SIG-M5 (cell line): ENCODE data around the gene BARD1.
"Not testable (repeated sequence)": the region's sequence is repeated elsewhere in the genome, so short reads cannot be mapped to it uniquely, and the experiment has no call there.

Source experiments
- DNase-seq: peaks from one replicate; lab custom pipeline; 2025; lab: John Stamatoyannopoulos, UW

Gene BARD1

GRCh38 chr2:214765180-214765579 lies 44.3 kb downstream of the BARD1 start:
- DNase-seq: no peak

GRCh38 chr2:214753455-214753854 lies 56.0 kb downstream of the BARD1 start:
- DNase-seq: no peak

GRCh38 chr2:214750529-214750928 lies 59.0 kb downstream of the BARD1 start:
- DNase-seq: no peak

- no peak for DNase-seq
Observed at GRCh38 chr2:214747992-214748391, 61.5 kb downstream of the BARD1 start.

DNA sequence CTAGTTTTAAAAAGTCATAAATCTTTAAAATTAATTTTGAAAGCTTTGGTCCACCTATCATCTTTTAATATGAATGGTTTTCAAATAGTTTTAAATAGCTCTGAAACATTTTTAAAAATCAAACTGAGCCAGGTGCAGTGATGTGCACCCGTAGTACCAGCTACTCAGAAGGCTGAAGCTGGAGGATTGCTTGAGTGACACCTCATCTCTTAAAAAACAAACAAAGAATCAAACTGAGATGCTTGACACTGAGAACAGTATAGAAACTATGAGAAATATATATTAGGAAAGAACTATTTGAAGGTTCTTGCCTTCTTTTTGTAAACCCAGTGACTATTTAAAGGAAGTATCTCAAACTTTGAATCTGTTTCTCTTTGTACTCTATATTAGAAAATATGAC lies 67.4 kb downstream of the BARD1 start:
- no peak for DNase-seq

- DNase-seq: no peak
Observed at GRCh38 chr2:214740867-214741395, 68.6 kb downstream of the BARD1 start.

- no peak for DNase-seq
Observed at GRCh38 chr2:214737188-214737587, 72.3 kb downstream of the BARD1 start.

DNA sequence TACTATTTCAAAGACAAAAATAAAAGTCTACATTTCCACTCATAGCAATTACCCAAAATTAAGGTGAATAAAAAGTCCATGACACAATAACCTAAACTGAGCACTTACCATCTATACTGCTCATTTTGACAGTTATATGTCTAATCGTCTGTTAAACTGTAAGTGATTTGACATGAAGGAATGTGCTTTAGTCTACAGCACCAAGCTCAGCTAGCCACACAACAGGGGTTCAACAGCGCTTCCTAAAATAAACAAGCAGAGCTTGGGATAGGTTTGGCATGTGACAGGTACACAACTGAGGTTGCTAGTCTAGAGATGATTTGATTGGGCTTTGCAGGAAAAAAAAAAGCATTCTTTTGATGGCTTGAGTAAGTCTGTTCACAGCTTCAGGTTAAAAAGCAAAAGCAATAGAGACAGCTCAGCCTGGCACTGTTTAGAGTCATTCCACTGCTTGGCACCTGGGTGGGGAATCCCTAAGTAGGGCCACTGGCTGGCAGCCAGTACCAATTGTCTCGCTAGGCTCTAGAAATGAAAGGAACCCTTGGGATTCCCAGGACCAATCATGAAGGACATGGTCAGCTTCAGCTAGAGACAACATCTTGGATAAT lies 78.6 kb downstream of the BARD1 start:
- DNase-seq: no peak

DNA sequence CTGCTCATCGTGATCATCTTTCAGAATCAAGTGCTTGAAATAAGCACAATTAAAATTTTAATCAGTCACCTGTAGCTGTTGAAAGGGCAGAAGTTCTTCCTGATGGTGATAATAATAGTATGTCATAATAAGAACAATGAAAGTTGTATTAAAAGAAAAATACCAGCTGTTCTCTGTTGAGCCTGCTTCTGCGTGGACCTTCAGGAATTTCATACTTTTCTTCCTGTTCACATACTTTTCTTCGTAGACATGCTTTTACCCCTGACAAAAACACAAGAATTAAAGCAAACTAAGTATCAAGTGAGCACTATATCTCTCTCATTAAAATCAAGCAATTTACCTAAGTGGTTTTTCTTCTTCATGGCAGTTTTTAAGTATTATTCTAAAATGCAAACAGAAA lies 79.2 kb downstream of the BARD1 start:
- no peak for DNase-seq

- DNase-seq: no peak
Observed at GRCh38 chr2:214724741-214725140, 84.7 kb downstream of the BARD1 start.

- not testable (repeated sequence) for DNase-seq
Observed at GRCh38 chr2:214717837-214718236, 91.6 kb downstream of the BARD1 start.

DNA sequence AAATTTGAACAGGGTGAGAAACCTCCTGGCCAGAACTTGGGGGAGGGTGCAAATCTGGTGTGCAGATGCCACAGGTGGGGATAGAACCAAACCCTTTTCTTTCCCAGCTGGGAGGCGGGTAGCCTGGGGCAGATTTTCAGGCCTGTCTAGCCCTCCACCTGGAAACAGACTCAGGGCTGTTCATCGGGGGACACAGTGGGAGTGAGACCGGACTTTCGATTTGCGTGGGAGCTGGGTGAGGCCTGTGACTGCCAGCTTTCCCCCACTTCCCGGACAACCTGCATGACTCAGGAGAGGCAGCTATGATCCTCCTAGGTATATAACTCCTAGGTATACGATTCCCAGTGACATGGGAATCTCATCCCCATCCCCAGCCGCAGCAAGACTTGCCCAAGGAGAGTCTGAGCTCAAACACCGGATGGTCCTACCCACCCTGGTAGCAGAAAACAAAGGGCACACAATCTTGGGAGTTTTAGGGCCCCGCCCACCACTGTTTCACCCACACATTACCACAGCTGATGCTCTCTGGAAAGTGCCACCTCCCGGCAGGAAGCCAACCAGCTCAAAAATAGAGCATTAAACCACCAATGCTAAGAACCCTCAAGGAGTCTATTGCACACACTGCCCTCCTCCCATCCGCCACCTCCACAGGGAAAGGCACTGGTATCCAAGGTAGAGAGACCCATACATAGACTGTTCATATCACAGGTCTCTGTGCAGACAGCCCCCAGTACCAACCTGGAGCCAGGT lies 92.5 kb downstream of the BARD1 start:
- no peak for DNase-seq

- DNase-seq: no peak
Observed at GRCh38 chr2:214715025-214715424, 94.5 kb downstream of the BARD1 start.

DNA sequence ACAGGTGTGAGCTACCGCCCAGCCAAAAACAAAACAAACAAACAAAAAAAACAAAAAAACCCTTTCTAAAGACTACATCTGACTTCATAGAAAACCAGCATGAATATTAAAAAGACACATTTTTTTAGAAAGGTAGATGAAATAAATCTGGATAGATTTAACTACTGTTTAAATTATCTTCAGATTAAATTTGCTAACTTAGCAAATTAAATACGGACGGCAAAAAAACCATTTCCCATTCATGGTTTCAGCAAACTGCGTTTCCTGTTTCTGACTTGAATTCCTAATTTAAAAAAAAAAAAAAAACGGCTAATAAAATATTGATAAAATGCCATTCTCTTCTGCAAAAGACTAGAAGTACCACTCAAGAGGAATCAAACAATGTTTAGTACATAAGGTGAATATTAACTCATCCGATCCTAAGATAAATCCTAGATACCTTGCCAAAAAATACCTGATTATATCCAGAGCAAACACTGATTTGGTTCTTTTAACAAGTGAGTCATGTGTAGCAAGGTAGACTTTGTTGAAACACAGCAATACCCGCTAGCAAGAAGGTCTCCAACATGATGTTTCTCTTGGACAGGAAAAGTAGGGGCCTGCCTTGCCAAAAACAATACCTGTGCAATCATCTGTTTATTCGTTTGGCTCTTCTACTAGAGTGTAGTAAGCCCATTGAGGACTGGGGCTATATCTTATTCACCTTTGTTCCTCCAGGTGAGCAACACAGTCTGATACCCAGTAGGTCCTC lies 96.2 kb downstream of the BARD1 start:
- no peak for DNase-seq

- no peak for DNase-seq
Observed at GRCh38 chr2:214710729-214711128, 98.8 kb downstream of the BARD1 start.

DNA sequence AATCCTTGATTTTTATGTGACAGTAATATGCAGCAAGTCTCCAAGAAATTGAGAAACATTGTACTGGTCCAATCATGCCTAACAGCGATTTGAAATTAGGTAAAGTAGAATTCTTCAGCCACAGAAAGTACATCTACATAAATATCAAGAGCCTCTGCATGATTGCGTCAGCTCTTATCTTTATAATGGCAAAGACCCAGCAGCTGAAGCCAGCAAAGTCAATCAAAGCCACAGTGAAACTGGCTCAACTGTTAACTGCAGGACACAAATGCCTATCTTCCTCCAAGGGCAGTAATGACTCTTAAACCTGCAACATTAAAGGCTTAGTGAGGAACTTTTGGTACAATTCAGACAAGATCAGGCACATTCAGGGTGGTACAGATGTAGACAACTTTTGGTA lies 102.5 kb downstream of the BARD1 start:
- no peak for DNase-seq

DNA sequence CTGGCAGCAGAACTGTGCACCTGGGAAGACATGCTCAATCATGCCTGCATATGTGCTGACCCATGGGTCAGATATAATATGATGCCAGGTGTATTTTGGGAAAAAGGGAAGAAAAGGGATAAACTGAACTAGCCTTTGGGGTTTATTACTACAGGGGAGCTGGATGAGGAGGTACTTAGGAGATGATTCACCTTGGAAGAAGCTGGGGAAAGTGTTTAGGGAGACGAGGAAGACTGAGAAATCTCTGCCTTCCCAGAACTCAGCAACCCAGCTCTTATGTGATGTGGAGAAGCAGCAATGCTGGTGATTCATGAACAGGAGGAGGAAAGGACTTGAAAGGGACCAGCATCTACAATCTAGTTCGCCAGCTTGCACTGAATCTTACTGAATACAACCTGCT lies 110.2 kb downstream of the BARD1 start:
- DNase-seq: no peak

DNA sequence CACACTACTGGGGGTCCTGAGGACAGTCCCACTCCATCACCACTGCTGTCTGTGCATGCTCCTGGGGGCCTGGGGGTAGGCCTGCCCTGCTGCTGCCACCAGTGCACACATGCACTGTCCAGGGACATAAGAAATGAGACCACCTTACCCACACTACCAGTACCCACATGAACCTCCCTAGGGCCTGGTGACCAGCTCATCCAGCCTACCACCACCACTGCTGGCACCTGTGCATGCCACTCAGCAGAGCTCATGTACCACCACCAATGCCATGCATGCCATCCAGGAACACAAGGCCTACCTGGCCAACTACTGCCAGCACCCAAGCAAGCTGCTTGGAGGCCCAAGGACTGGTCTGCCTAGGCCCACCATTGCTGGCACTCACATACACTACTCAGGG lies 112.8 kb downstream of the BARD1 start:
- DNase-seq: no peak

DNA sequence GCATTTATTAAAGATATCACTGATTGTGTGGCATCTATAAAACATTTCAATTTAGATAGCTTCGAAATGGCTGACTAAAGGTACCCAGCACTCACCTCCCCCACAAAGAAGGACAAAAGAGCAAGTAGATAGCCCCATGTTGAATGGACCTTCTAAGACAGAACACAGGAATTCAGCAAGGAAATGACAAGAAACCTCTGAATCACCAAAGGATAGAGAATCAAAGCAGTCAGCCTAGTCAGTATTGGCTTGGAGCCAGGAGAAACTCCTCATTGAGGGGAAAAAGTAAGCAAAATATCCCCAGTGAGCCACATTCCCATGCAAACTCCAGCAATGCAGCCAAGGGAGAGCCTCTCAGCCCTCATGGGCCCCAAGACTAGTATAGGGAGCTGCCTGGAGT lies 113.7 kb downstream of the BARD1 start:
- no peak for DNase-seq

GRCh38 chr2:214683557-214683956 lies 125.9 kb downstream of the BARD1 start:
- not testable (repeated sequence) for DNase-seq

GRCh38 chr2:214679736-214680135 lies 129.7 kb downstream of the BARD1 start:
- DNase-seq: peak; percentile 56

GRCh38 chr2:214676421-214677089 lies 132.9 kb downstream of the BARD1 start:
- DNase-seq: no peak
